HFF-Myc (cell line): Measurements from ENCODE around the gene BPI.
A peak's percentile ranks its signal among the peaks of the same experiment; 100 is the strongest.
"Not testable (repeated sequence)": the region's sequence is repeated elsewhere in the genome, so short reads cannot be mapped to it uniquely, and the experiment has no call there.

Experiments used
- DNase-seq: peaks from one replicate; pipeline ENCODE4 v3.0.0-alpha.2; 2011; ENCODE audit warnings: low read depth; ENCODE audit errors: extremely low read depth
- H3K4me3 ChIP-seq: replicated peaks from 2 replicates; pipeline ENCODE4 v1.5.1; 2011; ENCODE audit warnings: low read depth, mild to moderate bottlenecking, control low read depth, low read length
- CTCF ChIP-seq: IDR thresholded peaks from 2 replicates; pipeline ENCODE4 v1.5.1; 2012; ENCODE audit warnings: mild to moderate bottlenecking, low read depth, low read length, control low read depth; ENCODE audit errors: missing control alignments

The BPI gene

GRCh38 chr20:38308447-38308846 is 4.5 kb downstream of the BPI start:
- no peak overlapping the region for H3K4me3 ChIP-seq
- TF ChIP-seq CTCF, result no peak
- DNase-seq, result no peak

GRCh38 chr20:38311091-38311490 is 7.1 kb downstream of the BPI start:
- TF ChIP-seq CTCF, result no peak
- no peak overlapping the region for H3K4me3 ChIP-seq
- no peak for DNase-seq

GRCh38 chr20:38311491-38311890 is 7.5 kb downstream of the BPI start:
- DNase-seq, result no peak
- no peak for TF ChIP-seq CTCF
- H3K4me3 ChIP-seq, result no peak overlapping the region

- no peak for TF ChIP-seq CTCF
- H3K4me3 ChIP-seq, result no peak overlapping the region
- DNase-seq, result no peak
These were observed 9.7 kb downstream of the BPI start for GRCh38 chr20:38313676-38314075.

- DNase-seq, H3K4me3 ChIP-seq: not testable (repeated sequence)
These were observed 10.4 kb downstream of the BPI start for GRCh38 chr20:38314350-38314749.

- no peak for DNase-seq
- TF ChIP-seq CTCF, result peak; percentile 34
- H3K4me3 ChIP-seq, result no peak overlapping the region
These were observed 11.5 kb downstream of the BPI start for GRCh38 chr20:38315290-38315966.

GRCh38 chr20:38316341-38316740 is 12.4 kb downstream of the BPI start:
- DNase-seq, result no peak
- no peak for TF ChIP-seq CTCF
- no peak overlapping the region for H3K4me3 ChIP-seq
